ENCODE measurements around the gene UBASH3B.

Gene UBASH3B

GRCh38 chr11:122678406-122678805 lies 22.9 kb downstream of the UBASH3B start:
- no peak overlapping the region for H2AFZ ChIP-seq (ENCODE audit: low read depth, low read length)
- H3K4me3 ChIP-seq (ENCODE audit: low read length): no peak overlapping the region
- peaks cover 39% of the 10 kb centered on the region; the same call in 1 of the 2 replicates for H3K27me3 ChIP-seq (ENCODE audit: low read depth, low read length)
- no peaks in the 10 kb centered on the region for H3K36me3 ChIP-seq (replicated peaks; ENCODE audit: low read depth, low read length)
- H3K4me1 ChIP-seq (ENCODE audit: low read length): no peaks in the 10 kb centered on the region
- no peak overlapping the region for H3K4me2 ChIP-seq (ENCODE audit: low read length)
- no peaks in the 10 kb centered on the region for H3K79me2 ChIP-seq (ENCODE audit: low read length)
- no peaks in the 10 kb centered on the region for H4K20me1 ChIP-seq (ENCODE audit: insufficient read depth, low read length)
- no peak overlapping the region for H3K9ac ChIP-seq (ENCODE audit: low read length)
- no peaks in the 10 kb centered on the region for H3K9me3 ChIP-seq (ENCODE audit: insufficient read depth, low read length)
- no peak overlapping the region for H3K27ac ChIP-seq (ENCODE audit: low read length)
- TF ChIP-seq EZH2phosphoT487 (IDR thresholded peaks at IDR 0.05; ENCODE audit: low read depth) (no peak), CTCF (IDR thresholded peaks at IDR 0.05; ENCODE audit: low read depth, low read length) (no peak)

DNA sequence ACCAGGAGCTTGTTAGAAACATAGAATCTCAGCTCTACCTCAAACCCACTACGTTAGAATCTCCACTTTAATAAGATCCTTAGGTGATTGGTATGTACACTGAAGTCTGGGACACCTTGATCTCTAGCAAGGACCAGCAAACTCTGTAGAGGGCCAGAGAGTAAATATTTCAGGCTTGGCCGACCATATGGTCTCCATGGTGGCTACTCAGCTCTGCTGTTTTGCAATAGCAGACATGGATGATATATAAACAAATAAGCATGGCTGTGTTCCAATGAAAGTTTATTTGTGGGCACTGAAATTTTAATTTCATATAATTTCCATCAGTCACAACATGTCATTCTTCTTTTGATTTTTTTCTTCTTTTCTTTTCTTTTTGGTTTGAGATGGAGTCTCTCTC lies 23.9 kb downstream of the UBASH3B start:
- H3K4me2 ChIP-seq (ENCODE audit: low read length): no peak overlapping the region

GRCh38 chr11:122681070-122681469 lies 25.5 kb downstream of the UBASH3B start:
- TF ChIP-seq CTCF (IDR thresholded peaks at IDR 0.05; ENCODE audit: low read depth, low read length) (no peak), EZH2phosphoT487 (IDR thresholded peaks at IDR 0.05; ENCODE audit: low read depth) (no peak)
- no peak overlapping the region for H3K4me2 ChIP-seq (ENCODE audit: low read length)

More for the DNA sequence above, 23.9 kb downstream of the UBASH3B start:
- no peaks in the 10 kb centered on the region for H3K79me2 ChIP-seq (ENCODE audit: low read length)
- peaks cover 39% of the 10 kb centered on the region; the same call in 1 of the 2 replicates for H3K27me3 ChIP-seq (ENCODE audit: low read depth, low read length)
- no peak overlapping the region for H3K27ac ChIP-seq (ENCODE audit: low read length)
- H4K20me1 ChIP-seq (ENCODE audit: insufficient read depth, low read length): no peaks in the 10 kb centered on the region
- H2AFZ ChIP-seq (ENCODE audit: low read depth, low read length): no peak overlapping the region
- TF ChIP-seq CTCF (IDR thresholded peaks at IDR 0.05; ENCODE audit: low read depth, low read length): no peak
- no peak for TF ChIP-seq EZH2phosphoT487 (IDR thresholded peaks at IDR 0.05; ENCODE audit: low read depth)
- H3K9ac ChIP-seq (ENCODE audit: low read length): no peak overlapping the region
- H3K9me3 ChIP-seq (ENCODE audit: insufficient read depth, low read length): no peaks in the 10 kb centered on the region
- no peaks in the 10 kb centered on the region for H3K4me1 ChIP-seq (ENCODE audit: low read length)
- no peak overlapping the region for H3K4me3 ChIP-seq (ENCODE audit: low read length)
- H3K36me3 ChIP-seq (replicated peaks; ENCODE audit: low read depth, low read length): no peaks in the 10 kb centered on the region

DNA sequence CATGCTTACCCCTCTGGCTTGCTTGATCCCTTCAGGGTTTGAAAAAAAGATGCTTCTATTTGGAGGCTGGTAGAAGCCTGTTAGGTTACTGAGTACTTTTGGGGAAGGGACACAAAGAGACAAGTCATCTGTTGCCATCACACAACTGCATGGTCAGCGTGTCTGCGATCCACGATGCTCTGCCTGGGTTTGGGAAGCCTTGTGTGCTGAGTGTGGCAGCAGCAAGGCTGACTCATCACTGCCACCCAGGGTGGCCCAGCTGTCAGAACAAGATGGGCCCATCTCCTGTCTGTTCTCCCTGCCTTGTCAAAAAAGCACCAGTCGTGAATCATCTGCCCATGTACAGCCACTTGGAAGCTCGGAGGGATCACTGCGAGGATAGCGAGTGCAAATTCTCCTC lies 26.2 kb downstream of the UBASH3B start:
- Histone ChIP-seq H3K4me3 (ENCODE audit: low read length) (no peak overlapping the region), H4K20me1 (ENCODE audit: insufficient read depth, low read length) (no peaks in the 10 kb centered on the region), H3K4me2 (ENCODE audit: low read length) (no peak overlapping the region), H3K9me3 (ENCODE audit: insufficient read depth, low read length) (no peaks in the 10 kb centered on the region), H3K9ac (ENCODE audit: low read length) (no peak overlapping the region), H3K27me3 (ENCODE audit: low read depth, low read length) (peaks cover 38% of the 10 kb centered on the region), H3K27ac (ENCODE audit: low read length) (no peak overlapping the region), H3K36me3 (replicated peaks; ENCODE audit: low read depth, low read length) (no peaks in the 10 kb centered on the region), H2AFZ (ENCODE audit: low read depth, low read length) (no peak overlapping the region), H3K79me2 (ENCODE audit: low read length) (no peaks in the 10 kb centered on the region), H3K4me1 (ENCODE audit: low read length) (no peaks in the 10 kb centered on the region)
- TF ChIP-seq CTCF (IDR thresholded peaks at IDR 0.05; ENCODE audit: low read depth, low read length): no peak
- TF ChIP-seq EZH2phosphoT487 (IDR thresholded peaks at IDR 0.05; ENCODE audit: low read depth): no peak

More at GRCh38 chr11:122681070-122681469, 25.5 kb downstream of the UBASH3B start:
- Histone ChIP-seq H3K9ac (ENCODE audit: low read length) (no peak overlapping the region), H3K4me1 (ENCODE audit: low read length) (no peaks in the 10 kb centered on the region), H2AFZ (ENCODE audit: low read depth, low read length) (no peak overlapping the region), H3K36me3 (replicated peaks; ENCODE audit: low read depth, low read length) (no peaks in the 10 kb centered on the region), H3K9me3 (ENCODE audit: insufficient read depth, low read length) (no peaks in the 10 kb centered on the region), H4K20me1 (ENCODE audit: insufficient read depth, low read length) (no peaks in the 10 kb centered on the region), H3K27me3 (ENCODE audit: low read depth, low read length) (peaks cover 36% of the 10 kb centered on the region), H3K27ac (ENCODE audit: low read length) (no peak overlapping the region), H3K4me3 (ENCODE audit: low read length) (no peak overlapping the region), H3K79me2 (ENCODE audit: low read length) (no peaks in the 10 kb centered on the region)
